CD4-positive, alpha-beta T cell treated with Interleukin-2 at 100 ng/mL for 4 hours (primary cell): ENCODE data around the gene SRC.

ENCODE experiments used
- DNase-seq: peaks from one replicate; pipeline ENCODE4 v3.0.0-alpha.2; 2020; ENCODE audit warnings: low spot score

SRC gene

GRCh38 chr20:37383229-37383989, 37.5 kb downstream of the SRC start:
- no peak for DNase-seq

DNA sequence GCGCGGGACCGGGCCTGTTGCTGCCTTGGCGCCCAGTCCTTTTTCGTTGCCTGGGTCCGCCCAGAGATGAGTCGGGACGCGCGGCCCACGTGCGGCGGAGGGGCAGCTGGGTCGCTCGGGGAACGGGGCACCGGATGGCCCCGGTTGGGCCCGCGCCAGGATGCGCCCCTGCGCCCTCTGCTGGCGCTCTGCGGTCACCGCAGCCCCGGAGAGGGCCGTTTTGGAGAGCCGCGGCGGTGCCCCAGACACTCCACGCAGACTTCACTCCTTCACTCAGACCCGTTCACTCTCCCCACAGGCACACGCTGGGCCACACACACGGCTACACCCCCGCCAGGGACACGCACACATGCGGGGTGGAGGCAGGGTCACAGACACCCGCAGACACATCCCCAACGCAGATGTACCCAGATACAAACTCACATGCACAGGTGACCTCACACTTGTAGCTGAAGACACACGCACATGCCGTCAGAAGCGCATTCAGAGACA, 38.8 kb downstream of the SRC start:
- DNase-seq: peak; percentile 81

- no peak for DNase-seq
Measured at GRCh38 chr20:37385176-37385575, 39.2 kb downstream of the SRC start.

- DNase-seq: no peak
Measured at GRCh38 chr20:37385659-37386504, 39.9 kb downstream of the SRC start.

- DNase-seq: no peak
Measured at GRCh38 chr20:37386505-37387251, 40.7 kb downstream of the SRC start.

GRCh38 chr20:37387519-37388269, 41.8 kb downstream of the SRC start:
- DNase-seq: no peak

- DNase-seq: no peak
Measured at GRCh38 chr20:37388831-37389230, 42.9 kb downstream of the SRC start.

DNA sequence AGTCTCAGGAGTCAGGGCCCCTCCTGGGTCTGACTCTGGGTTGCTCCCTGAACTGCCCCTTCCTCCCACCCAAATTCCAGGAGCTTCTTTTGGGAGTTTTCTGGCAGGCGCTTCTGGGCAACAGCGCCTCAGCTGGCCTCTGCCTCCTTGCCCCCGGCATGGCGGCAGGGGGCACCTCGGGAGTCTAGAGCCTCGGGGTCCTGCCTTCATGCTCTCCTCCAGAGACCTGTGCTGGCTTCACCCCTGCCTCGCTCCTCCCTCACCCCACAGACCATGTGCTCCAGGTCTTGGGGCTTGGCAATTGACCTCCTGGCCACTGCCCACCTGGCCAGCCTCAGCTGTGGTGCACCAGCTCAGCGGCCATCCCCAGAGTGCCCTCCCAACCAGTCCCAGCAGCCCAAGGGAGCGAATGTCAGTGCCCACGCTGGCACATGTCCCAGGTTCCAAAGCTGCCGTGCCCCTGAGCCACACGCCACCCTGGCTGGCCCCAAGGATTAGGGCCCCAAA, 43.4 kb downstream of the SRC start:
- no peak for DNase-seq

DNA sequence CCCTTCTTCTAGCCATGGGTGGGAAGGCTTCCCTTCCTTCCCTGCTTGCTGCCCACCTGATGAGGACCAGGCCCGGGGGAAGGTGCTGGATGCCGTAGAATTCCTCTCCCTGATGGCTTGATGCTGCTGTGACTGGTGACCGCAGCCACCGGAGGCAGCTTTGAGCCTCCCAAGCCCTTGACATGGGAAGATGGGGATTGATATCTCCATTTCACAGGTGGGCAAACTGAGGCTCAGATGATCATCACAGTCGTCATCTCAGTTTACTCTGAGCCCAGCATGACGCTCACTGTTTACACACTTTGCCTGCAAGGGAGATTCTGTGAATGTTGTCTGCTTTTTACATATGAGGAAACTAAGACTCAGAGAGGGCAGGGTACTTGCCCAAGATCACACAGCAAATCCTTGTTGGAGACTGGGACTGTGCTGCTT, 43.9 kb downstream of the SRC start:
- no peak for DNase-seq

GRCh38 chr20:37390503-37390890, 44.6 kb downstream of the SRC start:
- no peak for DNase-seq

DNA sequence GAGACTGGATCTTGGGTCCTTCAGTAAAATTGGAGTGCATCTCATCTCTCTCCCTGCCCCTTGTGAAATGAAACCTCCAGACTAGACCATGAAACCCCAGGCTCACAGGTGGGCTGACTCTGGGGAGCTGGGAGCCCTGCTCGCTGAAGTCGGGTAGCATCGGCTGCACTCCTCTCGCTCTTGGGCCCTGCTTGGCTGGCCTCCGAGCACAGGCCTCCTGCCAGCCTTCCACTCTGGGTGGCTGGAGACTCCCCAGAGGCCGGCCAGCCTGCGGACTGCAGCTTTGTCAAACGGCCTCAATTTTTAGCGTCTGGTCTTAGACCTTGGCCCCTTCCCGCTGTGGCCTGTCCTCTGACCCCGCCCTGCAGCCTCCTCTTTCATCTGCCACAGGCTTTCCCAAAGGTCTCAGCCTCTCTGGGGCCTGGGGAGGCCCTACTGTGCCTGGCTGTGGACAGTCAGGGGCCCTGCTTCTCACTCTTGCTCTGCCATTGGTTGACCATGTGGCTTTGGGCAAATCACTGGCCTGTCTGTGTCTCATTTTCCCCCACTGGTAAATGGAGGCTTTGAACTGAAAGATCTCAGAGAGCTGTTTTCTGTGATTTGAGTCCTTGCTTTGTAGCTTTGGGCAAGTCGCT, 45.1 kb downstream of the SRC start:
- no peak for DNase-seq

GRCh38 chr20:37392441-37393195, 46.7 kb downstream of the SRC start:
- DNase-seq: peak; percentile 13

DNA sequence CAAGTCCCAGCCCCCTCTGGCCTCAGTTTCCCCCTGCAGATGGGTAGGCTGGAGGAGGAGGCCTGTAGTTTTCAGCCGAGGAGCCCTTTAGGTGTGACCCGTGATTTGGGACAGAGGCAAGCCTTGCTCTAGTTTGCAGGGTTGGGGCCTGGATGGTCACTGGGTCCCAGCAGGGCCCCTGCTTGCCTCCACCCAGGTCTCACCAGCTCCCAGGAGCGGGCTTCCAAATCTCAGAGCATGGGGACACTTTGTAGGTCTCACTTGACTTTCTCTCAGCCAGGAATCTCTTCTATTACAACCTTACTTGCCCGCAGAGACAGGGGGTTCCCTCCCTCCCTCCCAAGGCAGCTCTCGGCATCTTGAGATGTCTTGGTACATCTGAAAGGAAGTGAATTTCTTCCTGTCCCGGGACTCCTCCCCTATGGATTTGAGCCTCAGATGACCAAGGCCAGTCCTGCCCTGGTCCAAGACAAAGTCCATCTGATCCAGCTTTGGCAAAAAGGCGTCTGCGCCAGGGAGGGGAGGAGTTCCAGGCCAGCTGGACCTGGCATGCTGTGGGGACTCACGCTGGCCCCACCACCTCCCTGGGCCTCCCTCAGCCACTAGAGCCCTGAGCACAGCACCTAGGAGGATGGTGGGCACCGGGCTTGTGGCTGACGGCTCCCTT, 47.4 kb downstream of the SRC start:
- DNase-seq: no peak

DNA sequence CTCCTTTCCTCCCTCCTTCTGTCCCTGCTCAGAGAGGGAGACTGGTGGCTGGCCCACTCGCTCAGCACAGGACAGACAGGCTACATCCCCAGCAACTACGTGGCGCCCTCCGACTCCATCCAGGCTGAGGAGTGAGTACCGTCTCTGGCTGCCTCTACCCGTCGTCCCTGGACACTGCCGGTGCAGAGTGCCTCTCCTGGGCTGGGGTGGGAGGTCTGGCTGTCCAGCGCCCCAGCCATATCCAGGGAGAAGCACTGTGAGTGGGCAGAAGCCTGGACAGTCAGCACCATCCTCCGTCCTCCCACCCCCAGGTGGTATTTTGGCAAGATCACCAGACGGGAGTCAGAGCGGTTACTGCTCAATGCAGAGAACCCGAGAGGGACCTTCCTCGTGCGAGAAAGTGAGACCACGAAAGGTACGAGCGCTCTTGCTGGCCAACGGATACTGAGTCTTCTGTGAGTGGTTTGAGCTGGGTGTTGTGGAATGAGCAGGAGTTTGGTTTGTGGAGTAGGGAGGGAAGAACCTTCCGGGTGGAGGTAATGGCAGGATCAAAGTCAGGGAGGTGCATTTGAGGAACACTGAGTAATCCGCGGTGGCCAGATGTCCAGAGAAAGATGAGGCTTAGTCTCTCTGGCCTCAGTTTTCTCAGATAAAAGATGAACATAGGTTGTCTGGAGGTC, 48.1 kb downstream of the SRC start:
- no peak for DNase-seq

DNA sequence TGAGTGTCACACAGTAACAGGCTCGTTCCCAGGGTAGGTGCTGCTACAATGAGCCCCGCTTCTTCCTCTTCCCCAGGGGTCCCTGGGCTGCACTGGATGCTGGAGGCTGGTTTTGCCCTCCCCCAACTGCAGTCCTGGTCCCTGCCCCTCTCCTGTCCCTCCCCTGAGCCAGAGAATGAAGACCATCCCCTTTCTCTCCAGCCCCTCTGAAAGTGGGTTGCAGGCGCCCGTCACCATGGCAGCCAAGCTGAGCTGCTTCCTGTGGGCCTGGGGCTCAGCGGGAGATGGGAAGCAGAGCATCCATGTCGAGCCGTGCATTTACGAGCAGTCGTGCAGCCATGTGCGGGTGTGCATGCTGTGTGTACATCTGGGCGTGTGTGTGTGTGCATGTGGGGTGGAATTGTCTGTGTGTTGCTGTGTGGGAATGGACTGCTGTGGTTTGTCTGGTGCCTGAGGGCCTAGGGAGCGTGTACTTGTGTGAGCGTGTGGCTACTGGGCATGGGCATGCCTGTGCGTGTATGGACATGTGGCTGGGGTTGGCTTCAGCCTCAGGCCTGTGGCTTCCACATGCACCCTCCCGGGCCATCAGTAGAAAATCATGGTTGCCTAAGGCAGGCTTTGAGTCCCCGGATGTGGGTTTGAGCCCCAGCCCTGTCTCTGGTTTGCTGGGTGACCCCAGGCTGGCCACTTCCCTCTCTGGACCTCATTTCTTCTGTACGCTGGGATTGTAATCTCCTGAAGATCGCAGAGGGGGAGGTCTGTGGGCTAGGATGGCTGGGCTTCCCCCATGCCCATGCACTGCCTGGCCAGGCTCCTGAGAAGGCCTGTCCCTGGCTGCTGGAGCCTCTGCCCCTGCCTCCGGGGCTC, 48.8 kb downstream of the SRC start:
- no peak for DNase-seq

- no peak for DNase-seq
Measured at GRCh38 chr20:37395410-37395797, 49.5 kb downstream of the SRC start.

DNA sequence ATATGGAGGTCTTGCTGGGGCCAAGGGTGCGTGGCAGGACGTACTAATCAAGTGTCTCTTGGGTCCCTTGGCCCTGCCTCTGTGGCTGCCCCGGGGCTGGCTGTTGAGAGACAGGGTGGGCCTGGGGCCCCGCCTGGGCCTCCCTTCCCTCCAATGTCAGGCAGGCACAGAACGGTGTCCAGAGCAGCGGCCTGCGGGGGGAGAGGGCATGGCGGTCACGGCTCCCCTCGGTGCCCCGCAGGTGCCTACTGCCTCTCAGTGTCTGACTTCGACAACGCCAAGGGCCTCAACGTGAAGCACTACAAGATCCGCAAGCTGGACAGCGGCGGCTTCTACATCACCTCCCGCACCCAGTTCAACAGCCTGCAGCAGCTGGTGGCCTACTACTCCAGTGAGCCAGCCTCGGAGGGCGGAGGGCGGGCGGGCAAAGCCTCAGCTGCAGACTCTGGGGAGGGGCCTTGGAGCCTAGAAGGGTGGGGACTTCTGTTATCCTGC, 50.0 kb downstream of the SRC start:
- no peak for DNase-seq
